NB4 (cell line): ENCODE measurements around the gene CTU2.

ENCODE experiments used
- DNase-seq: peaks from one replicate; pipeline ENCODE4 v3.0.0; 2010; ENCODE audit warnings: low read depth
- H3K4me3 ChIP-seq: one replicate; pipeline ENCODE4 v1.5.1; 2011; ENCODE audit warnings: mild to moderate bottlenecking, low read depth, low read length, moderate library complexity
- CTCF ChIP-seq: IDR thresholded peaks from one replicate; pipeline ENCODE4 v1.5.1; 2012; ENCODE audit warnings: low read depth, low read length
- MAX ChIP-seq: IDR thresholded peaks from 2 replicates; pipeline ENCODE4 v1.6.1; 2011; ENCODE audit warnings: low read depth, low read length
- MYC ChIP-seq: IDR thresholded peaks from 2 replicates; pipeline ENCODE4 v1.6.1; 2011; ENCODE audit warnings: low read depth, low read length
- POLR2A ChIP-seq: IDR thresholded peaks from 2 replicates; pipeline ENCODE4 v1.6.1; 2011; ENCODE audit warnings: mild to moderate bottlenecking; ENCODE audit not compliant: insufficient read length; ENCODE audit errors: extremely low read depth

Gene CTU2

DNA sequence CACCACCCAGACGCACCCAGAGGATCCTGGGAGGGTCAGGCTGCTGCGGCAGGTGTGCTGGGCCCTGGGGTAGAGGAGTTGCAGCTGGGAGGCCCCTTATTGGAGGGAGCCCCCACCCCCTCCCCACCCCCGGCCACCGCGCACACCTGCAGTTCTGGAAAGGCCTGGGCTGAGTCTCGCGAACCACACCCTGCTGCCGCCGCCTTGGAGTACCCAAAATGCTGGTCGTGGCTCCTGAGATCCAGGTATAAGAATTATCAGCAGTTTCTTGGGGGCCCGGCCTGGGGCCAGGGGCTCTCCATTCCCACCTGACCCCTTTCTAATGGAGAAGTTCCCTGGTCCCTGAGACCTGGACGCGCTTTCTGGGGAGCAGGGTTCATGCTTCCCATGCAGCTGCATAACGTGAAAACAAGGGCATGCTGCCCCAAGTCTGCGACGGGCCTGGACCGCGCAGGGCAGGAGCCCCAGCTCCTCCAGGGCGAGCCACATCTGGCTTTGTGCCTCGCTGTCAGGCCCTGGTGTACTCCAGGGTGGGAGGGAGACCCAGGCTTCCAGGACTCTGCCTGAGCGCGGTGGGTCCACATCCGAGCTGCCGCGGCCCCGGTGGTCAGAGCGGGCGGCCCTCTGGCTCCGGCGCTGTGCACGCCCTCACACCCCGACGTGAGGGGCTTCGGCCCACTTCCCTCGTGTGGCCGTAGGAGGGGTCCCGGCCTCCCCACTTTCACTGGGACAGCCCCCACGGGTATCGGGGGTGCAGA, 12.7 kb upstream of the CTU2 start:
- no peak overlapping the region for H3K4me3 ChIP-seq
- TF ChIP-seq MYC (no peak), POLR2A (no peak), CTCF (no peak), MAX (no peak)
- DNase-seq = no peak

DNA sequence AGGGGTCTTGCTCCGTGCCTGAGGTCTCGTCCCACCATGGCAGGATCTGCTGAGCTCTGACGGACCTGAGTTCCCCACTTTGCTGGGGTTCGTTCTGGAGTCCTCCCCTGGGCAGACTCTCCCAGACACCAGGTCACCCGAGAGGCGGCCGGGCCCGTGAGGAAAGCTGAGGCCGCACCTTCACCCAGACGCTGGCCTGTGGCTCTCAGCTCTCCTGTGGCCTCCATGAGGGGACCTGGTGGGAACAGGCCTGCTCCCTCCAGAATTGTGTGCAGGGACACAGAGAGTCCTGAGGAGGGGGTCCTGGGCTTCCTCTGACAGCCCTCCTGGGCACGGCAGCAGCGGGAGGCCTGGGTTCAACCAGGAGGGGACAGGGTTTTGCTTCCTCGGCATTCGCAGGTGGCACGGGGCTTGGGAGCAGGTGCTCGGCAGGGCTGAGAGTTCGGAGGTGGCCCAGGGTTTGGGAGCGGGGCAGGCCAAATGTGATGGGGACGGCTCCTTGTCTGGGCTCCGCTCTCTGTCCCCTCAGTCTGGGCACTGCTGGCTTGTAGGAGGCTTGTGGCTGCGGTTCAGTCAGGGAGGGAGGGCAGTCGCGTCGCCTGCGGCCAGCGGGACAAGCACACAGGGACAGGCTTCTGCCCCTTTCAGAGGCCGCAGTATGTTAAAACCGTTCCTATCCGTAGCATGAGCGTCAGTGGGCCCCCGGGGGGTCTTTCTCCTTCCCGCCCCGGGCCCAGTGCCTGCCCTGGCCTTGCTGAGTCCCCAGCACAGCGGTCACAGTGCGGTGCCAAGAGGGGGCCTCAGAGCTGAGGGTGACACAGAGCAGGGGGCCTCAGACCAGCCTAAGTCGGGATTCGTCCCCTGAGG, 11.8 kb upstream of the CTU2 start:
- no peak for DNase-seq
- H3K4me3 ChIP-seq = no peak overlapping the region
- TF ChIP-seq MAX (no peak), MYC (no peak), POLR2A (no peak), CTCF (no peak)

GRCh38 chr16:88695218-88695617, 11.1 kb upstream of the CTU2 start:
- TF ChIP-seq CTCF = no peak
- no peak for TF ChIP-seq MAX
- TF ChIP-seq MYC = no peak
- TF ChIP-seq POLR2A = no peak
- no peak for DNase-seq

GRCh38 chr16:88695753-88696152, 10.6 kb upstream of the CTU2 start:
- no peak overlapping the region for H3K4me3 ChIP-seq
- TF ChIP-seq MAX (no peak), MYC (no peak), POLR2A (no peak), CTCF (no peak)
- DNase-seq = no peak

More at GRCh38 chr16:88695218-88695617, 11.1 kb upstream of the CTU2 start:
- no peak overlapping the region for H3K4me3 ChIP-seq

- no peak overlapping the region for H3K4me3 ChIP-seq
- no peak for DNase-seq
- TF ChIP-seq MAX (no peak), POLR2A (no peak), MYC (no peak), CTCF (no peak)
Observed at GRCh38 chr16:88696441-88696840, 9.9 kb upstream of the CTU2 start.
